DOHH2 (cell line): Measurements from ENCODE around the gene PDE4D.

Source experiments
- H3F3A ChIP-seq: fragments of 200-600 bp; sonication (generic), shearing (Covaris generic); 2 replicates; pipeline ENCODE4 v1.6.0; 2016; ENCODE audit warnings: antibody characterized with exemption, mild to moderate bottlenecking; ENCODE audit not compliant: control insufficient read depth, insufficient read depth
- H3K27ac ChIP-seq: fragments of 200-600 bp; sonication (generic); 2 replicates; pipeline ENCODE4 v1.5.1; 2014; ENCODE audit warnings: low read depth, mild to moderate bottlenecking, low read length, moderate library complexity
- H3K27me3 ChIP-seq: fragments of 200-600 bp; sonication (generic); 2 replicates; pipeline ENCODE4 v1.6.1; 2014; ENCODE audit warnings: mild to moderate bottlenecking, low read length, mixed read lengths; ENCODE audit not compliant: control insufficient read depth
- H3K36me3 ChIP-seq: fragments of 200-600 bp; sonication (generic); 2 replicates; pipeline ENCODE4 v1.6.1; 2014; ENCODE audit warnings: mild to moderate bottlenecking, low read length, moderate library complexity, mixed read lengths; ENCODE audit not compliant: control insufficient read depth
- H3K4me1 ChIP-seq: fragments of 200-600 bp; sonication (generic); 2 replicates; pipeline ENCODE4 v1.6.1; 2014; ENCODE audit warnings: mild to moderate bottlenecking, low read length, mixed read lengths; ENCODE audit not compliant: control insufficient read depth
- H3K4me2 ChIP-seq: fragments of 200-600 bp; sonication (generic); 2 replicates; pipeline ENCODE4 v1.6.0; 2014; ENCODE audit warnings: mild to moderate bottlenecking, low read length, moderate library complexity
- H3K4me3 ChIP-seq: fragments of 200-600 bp; sonication (generic); 2 replicates; pipeline ENCODE4 v1.5.1; 2014; ENCODE audit warnings: mild to moderate bottlenecking, low read length, mixed read lengths
- H3K79me2 ChIP-seq: fragments of 200-600 bp; sonication (generic); 2 replicates; pipeline ENCODE4 v1.6.1; 2014; ENCODE audit warnings: mild to moderate bottlenecking, low read length, mixed read lengths; ENCODE audit not compliant: control insufficient read depth
- H3K9me2 ChIP-seq: fragments of 200-600 bp; sonication (generic); replicated peaks from 2 replicates; pipeline ENCODE4 v1.6.1; 2014; ENCODE audit warnings: mild to moderate bottlenecking, low read length, mixed read lengths; ENCODE audit not compliant: control insufficient read depth
- H3K9me3 ChIP-seq: fragments of 200-600 bp; sonication (generic); 2 replicates; pipeline ENCODE4 v1.6.1; 2014; ENCODE audit warnings: antibody characterized with exemption, low read length, mixed read lengths; ENCODE audit not compliant: control insufficient read depth, insufficient read depth
- H4K20me1 ChIP-seq: fragments of 200-600 bp; sonication (generic); 2 replicates; pipeline ENCODE4 v1.6.0; 2014; ENCODE audit warnings: low read depth, mild to moderate bottlenecking, antibody characterized with exemption, low read length, moderate library complexity; ENCODE audit not compliant: control insufficient read depth, insufficient read depth
- CTCF ChIP-seq: fragments of 200-600 bp; sonication (generic); IDR thresholded peaks from one replicate; pipeline ENCODE4 v1.5.1; 2014; ENCODE audit warnings: antibody characterized with exemption, mild to moderate bottlenecking, low read depth, low read length; ENCODE audit not compliant: poor library complexity, severe bottlenecking
- EZH2phosphoT487 ChIP-seq: fragments of 200-600 bp; sonication (generic); IDR thresholded peaks from 2 replicates; pipeline ENCODE4 v1.6.1; 2017; ENCODE audit warnings: borderline replicate concordance, mild to moderate bottlenecking, antibody characterized with exemption, low read length, moderate library complexity, mixed read lengths

PDE4D gene

DNA sequence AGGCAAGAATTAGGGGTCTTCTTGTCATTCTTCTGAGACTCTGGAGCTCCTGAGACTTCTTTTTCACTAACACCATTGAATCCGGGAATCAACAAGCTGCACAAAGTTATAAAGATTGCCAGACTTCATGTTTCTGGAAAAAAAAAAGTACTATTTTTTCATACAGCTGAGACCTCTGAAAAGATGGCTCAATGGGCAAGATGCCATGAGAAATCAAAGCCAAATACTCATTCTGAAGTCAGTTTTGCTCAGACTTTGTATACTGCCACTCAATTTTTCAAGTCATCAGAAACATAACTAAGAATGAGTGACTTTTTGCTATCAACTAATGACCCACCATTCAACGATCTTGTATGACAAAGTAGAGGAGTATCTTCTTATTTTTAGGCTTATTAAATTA lies 798.7 kb downstream of the PDE4D start:
- no peaks in the 10 kb centered on the region for H3F3A ChIP-seq
- H3K27ac ChIP-seq = no peak overlapping the region
- H3K4me1 ChIP-seq = no peaks in the 10 kb centered on the region
- H3K4me3 ChIP-seq = no peak overlapping the region
- no peaks in the 10 kb centered on the region for H3K36me3 ChIP-seq
- H3K79me2 ChIP-seq = no peaks in the 10 kb centered on the region
- no peaks in the 10 kb centered on the region for H3K9me3 ChIP-seq
- H3K9me2 ChIP-seq = no peaks in the 10 kb centered on the region
- H3K27me3 ChIP-seq = peaks cover 6% of the 10 kb centered on the region
- no peak overlapping the region for H3K4me2 ChIP-seq
- H4K20me1 ChIP-seq = no peaks in the 10 kb centered on the region
- TF ChIP-seq CTCF = no peak
- TF ChIP-seq EZH2phosphoT487 = no peak

GRCh38 chr5:59093329-59093728 lies 800.2 kb downstream of the PDE4D start:
- no peaks in the 10 kb centered on the region for H3K36me3 ChIP-seq
- no peak overlapping the region for H3K4me2 ChIP-seq
- no peaks in the 10 kb centered on the region for H3K9me3 ChIP-seq
- H3K27ac ChIP-seq = no peak overlapping the region
- H3K9me2 ChIP-seq = no peaks in the 10 kb centered on the region
- H3K4me1 ChIP-seq = no peaks in the 10 kb centered on the region
- peaks cover 7% of the 10 kb centered on the region for H3K27me3 ChIP-seq
- TF ChIP-seq EZH2phosphoT487 = no peak
- TF ChIP-seq CTCF = no peak
- no peaks in the 10 kb centered on the region for H3K79me2 ChIP-seq
- H3K4me3 ChIP-seq = no peak overlapping the region
- no peaks in the 10 kb centered on the region for H4K20me1 ChIP-seq
- H3F3A ChIP-seq = no peaks in the 10 kb centered on the region

DNA sequence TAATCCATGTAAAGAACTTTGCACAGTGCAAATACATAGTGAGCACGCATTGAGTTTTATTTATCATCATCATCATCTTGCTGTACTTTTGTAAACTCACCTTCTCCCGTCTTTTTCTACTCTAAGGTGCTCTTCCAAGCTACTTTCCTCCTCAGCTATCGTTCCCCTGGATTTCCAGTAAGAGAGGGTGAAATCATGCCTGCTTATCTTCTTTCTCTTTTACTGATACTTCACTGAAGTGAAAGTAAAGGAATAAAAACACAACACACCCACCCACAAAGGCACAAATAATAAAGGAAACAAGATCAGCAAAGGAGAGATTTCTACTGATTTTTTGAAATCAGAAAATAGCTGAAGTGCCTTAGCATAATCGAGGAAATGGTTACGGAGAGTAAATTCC lies 800.8 kb downstream of the PDE4D start:
- Histone ChIP-seq H4K20me1 (no peaks in the 10 kb centered on the region), H3K9me2 (no peaks in the 10 kb centered on the region), H3K36me3 (no peaks in the 10 kb centered on the region), H3K79me2 (no peaks in the 10 kb centered on the region), H3K4me1 (no peaks in the 10 kb centered on the region), H3K27ac (no peak overlapping the region), H3K4me2 (no peak overlapping the region), H3K27me3 (peaks cover 7% of the 10 kb centered on the region), H3K9me3 (no peaks in the 10 kb centered on the region), H3F3A (no peaks in the 10 kb centered on the region), H3K4me3 (no peak overlapping the region)
- TF ChIP-seq CTCF = no peak
- TF ChIP-seq EZH2phosphoT487 = no peak

DNA sequence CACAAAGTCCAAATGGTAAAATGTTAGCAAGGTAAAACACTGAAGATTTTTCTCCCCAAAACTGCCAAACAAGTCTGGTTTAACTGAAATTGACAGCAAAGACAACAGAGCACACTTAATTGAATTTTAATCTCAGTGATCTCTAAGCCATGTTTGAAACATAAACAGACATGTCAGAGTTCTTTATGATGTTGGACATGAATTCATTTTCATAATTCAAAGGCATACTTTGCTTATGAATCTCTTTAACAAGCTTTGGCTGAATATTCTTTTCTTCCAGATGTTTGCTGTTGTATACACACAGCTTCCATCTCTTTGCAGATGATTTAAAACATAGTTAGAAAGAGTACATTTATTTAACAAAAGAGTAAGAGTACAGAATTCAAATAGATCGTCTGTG lies 801.6 kb downstream of the PDE4D start:
- no peaks in the 10 kb centered on the region for H3K36me3 ChIP-seq
- no peaks in the 10 kb centered on the region for H3K4me1 ChIP-seq
- H3K9me2 ChIP-seq = no peaks in the 10 kb centered on the region
- no peak overlapping the region for H3K27ac ChIP-seq
- H3K4me3 ChIP-seq = no peak overlapping the region
- H4K20me1 ChIP-seq = no peaks in the 10 kb centered on the region
- no peak overlapping the region for H3K4me2 ChIP-seq
- TF ChIP-seq CTCF (no peak), EZH2phosphoT487 (no peak)
- no peaks in the 10 kb centered on the region for H3K79me2 ChIP-seq
- H3K9me3 ChIP-seq = no peaks in the 10 kb centered on the region
- peaks cover 7% of the 10 kb centered on the region for H3K27me3 ChIP-seq
- no peaks in the 10 kb centered on the region for H3F3A ChIP-seq
